ENCODE data around the gene UBR4.

UBR4 gene

GRCh38 chr1:19096990-19097389, 113.1 kb downstream of the UBR4 start:
- CTCF ChIA-PET: interaction anchor here (1.1 to 7.5 kb wide), 4 partner anchors 17 to 213 kb away, joined by 3 to 87 read pairs (median 6); no protein-coding TSS in a partner anchor
- Mint-ChIP-seq H3K27ac (no peak overlapping the region), H3K4me3 (no peak overlapping the region), H3K27me3 (no peaks in the 10 kb centered on the region), H3K9me3 (no peaks in the 10 kb centered on the region), H3K36me3 (peaks cover 73% of the 10 kb centered on the region), H3K4me1 (no peaks in the 10 kb centered on the region)
- DNase-seq: no peak

- CTCF ChIA-PET: interaction anchor here (0.8 to 7.5 kb wide), 6 partner anchors 17 to 212 kb away, joined by 3 to 87 read pairs (median 4); no protein-coding TSS in a partner anchor
- peak; percentile 49 for DNase-seq
- Mint-ChIP-seq H3K9me3 (no peaks in the 10 kb centered on the region), H3K27ac (no peak overlapping the region), H3K4me3 (no peak overlapping the region), H3K27me3 (no peaks in the 10 kb centered on the region), H3K36me3 (peaks cover 70% of the 10 kb centered on the region), H3K4me1 (no peaks in the 10 kb centered on the region)
Measured at GRCh38 chr1:19096036-19096833, 113.8 kb downstream of the UBR4 start.

GRCh38 chr1:19091196-19091953, 118.7 kb downstream of the UBR4 start:
- CTCF ChIA-PET: interaction anchor here (1.0 kb wide), 1 partner anchor 178 kb away, joined by 6 read pairs; no protein-coding TSS in a partner anchor
- Mint-ChIP-seq H3K4me1 (no peaks in the 10 kb centered on the region), H3K9me3 (no peaks in the 10 kb centered on the region), H3K27me3 (no peaks in the 10 kb centered on the region), H3K36me3 (peaks cover 74% of the 10 kb centered on the region), H3K27ac (no peak overlapping the region), H3K4me3 (no peak overlapping the region)
- DNase-seq: no peak

GRCh38 chr1:19089524-19089923, 120.5 kb downstream of the UBR4 start:
- CTCF ChIA-PET: interaction anchor here (0.7 to 2.3 kb wide), 7 partner anchors 15 to 205 kb away, joined by 3 to 11 read pairs (median 3); no protein-coding TSS in a partner anchor
- Mint-ChIP-seq H3K4me1 (no peaks in the 10 kb centered on the region), H3K27me3 (no peaks in the 10 kb centered on the region), H3K27ac (no peak overlapping the region), H3K36me3 (peaks cover 72% of the 10 kb centered on the region), H3K9me3 (no peaks in the 10 kb centered on the region), H3K4me3 (no peak overlapping the region)
- no peak for DNase-seq

- no peak overlapping the region for H3K4me3 Mint-ChIP-seq
- no peaks in the 10 kb centered on the region for H3K9me3 Mint-ChIP-seq
- H3K27me3 Mint-ChIP-seq: no peaks in the 10 kb centered on the region
- H3K4me1 Mint-ChIP-seq: no peaks in the 10 kb centered on the region
- peak overlapping the region; percentile 49 for H3K27ac Mint-ChIP-seq
- H3K36me3 Mint-ChIP-seq: peaks cover 71% of the 10 kb centered on the region
- CTCF ChIA-PET: interaction anchor here (0.7 to 2.3 kb wide), 4 partner anchors 14 to 182 kb away, joined by 3 to 11 read pairs (median 4); no protein-coding TSS in a partner anchor
- DNase-seq: no peak
Measured at GRCh38 chr1:19088717-19089442, 121.2 kb downstream of the UBR4 start.

GRCh38 chr1:19087737-19088594, 122.1 kb downstream of the UBR4 start:
- H3K4me3 Mint-ChIP-seq: no peak overlapping the region

GRCh38 chr1:19087017-19087736, 122.9 kb downstream of the UBR4 start:
- no peak overlapping the region for H3K4me3 Mint-ChIP-seq
- CTCF ChIA-PET: interaction anchor here (0.7 to 1.3 kb wide), 5 partner anchors 9 to 212 kb away, joined by 3 to 4 read pairs (median 3); no protein-coding TSS in a partner anchor
- DNase-seq: no peak
- H3K27ac Mint-ChIP-seq: no peak overlapping the region
- no peaks in the 10 kb centered on the region for H3K27me3 Mint-ChIP-seq
- H3K4me1 Mint-ChIP-seq: peaks cover 6% of the 10 kb centered on the region
- peaks cover 71% of the 10 kb centered on the region for H3K36me3 Mint-ChIP-seq
- H3K9me3 Mint-ChIP-seq: no peaks in the 10 kb centered on the region

More at GRCh38 chr1:19087737-19088594, 122.1 kb downstream of the UBR4 start:
- DNase-seq: no peak
- Mint-ChIP-seq H3K9me3 (no peaks in the 10 kb centered on the region), H3K27me3 (no peaks in the 10 kb centered on the region), H3K27ac (peak overlapping the region; percentile 34), H3K4me1 (peaks cover 5% of the 10 kb centered on the region), H3K36me3 (peaks cover 72% of the 10 kb centered on the region)
- CTCF ChIA-PET: interaction anchor here (0.7 to 1.3 kb wide), 5 partner anchors 9 to 213 kb away, joined by 3 to 4 read pairs (median 3); no protein-coding TSS in a partner anchor

- no peak overlapping the region for H3K27ac Mint-ChIP-seq
- H3K9me3 Mint-ChIP-seq: no peaks in the 10 kb centered on the region
- CTCF ChIA-PET: interaction anchor here (1.1 kb wide), 1 partner anchor 173 kb away, joined by 3 read pairs; no protein-coding TSS in a partner anchor
- H3K4me3 Mint-ChIP-seq: no peak overlapping the region
- H3K4me1 Mint-ChIP-seq: peaks cover 6% of the 10 kb centered on the region
- DNase-seq: no peak
- H3K27me3 Mint-ChIP-seq: no peaks in the 10 kb centered on the region
- H3K36me3 Mint-ChIP-seq: peaks cover 70% of the 10 kb centered on the region
Measured at GRCh38 chr1:19086176-19086875, 123.7 kb downstream of the UBR4 start.

GRCh38 chr1:19084206-19084738, 125.8 kb downstream of the UBR4 start:
- peaks cover 68% of the 10 kb centered on the region for H3K36me3 Mint-ChIP-seq
- H3K4me3 Mint-ChIP-seq: no peak overlapping the region
- no peak for DNase-seq
- no peak overlapping the region for H3K27ac Mint-ChIP-seq
- no peaks in the 10 kb centered on the region for H3K9me3 Mint-ChIP-seq
- CTCF ChIA-PET: interaction anchor here (1.3 to 2.6 kb wide), 2 partner anchors 171 to 176 kb away, joined by 4 to 9 read pairs; no protein-coding TSS in a partner anchor
- H3K27me3 Mint-ChIP-seq: no peaks in the 10 kb centered on the region
- peaks cover 6% of the 10 kb centered on the region for H3K4me1 Mint-ChIP-seq

GRCh38 chr1:19083081-19083480, 127.0 kb downstream of the UBR4 start:
- Mint-ChIP-seq H3K4me3 (no peak overlapping the region), H3K36me3 (peaks cover 66% of the 10 kb centered on the region), H3K27ac (no peak overlapping the region), H3K27me3 (no peaks in the 10 kb centered on the region), H3K4me1 (peaks cover 6% of the 10 kb centered on the region), H3K9me3 (no peaks in the 10 kb centered on the region)
- DNase-seq: no peak
- CTCF ChIA-PET: interaction anchor here (1.3 to 2.6 kb wide), 2 partner anchors 170 to 175 kb away, joined by 4 to 9 read pairs; no protein-coding TSS in a partner anchor

GRCh38 chr1:19081218-19081893, 128.7 kb downstream of the UBR4 start:
- CTCF ChIA-PET: interaction anchor here (3.0 kb wide), 1 partner anchor 169 kb away, joined by 8 read pairs; no protein-coding TSS in a partner anchor
- no peaks in the 10 kb centered on the region for H3K9me3 Mint-ChIP-seq
- peaks cover 74% of the 10 kb centered on the region for H3K36me3 Mint-ChIP-seq
- H3K27ac Mint-ChIP-seq: no peak overlapping the region
- H3K4me1 Mint-ChIP-seq: peaks cover 6% of the 10 kb centered on the region
- DNase-seq: no peak
- no peaks in the 10 kb centered on the region for H3K27me3 Mint-ChIP-seq
- H3K4me3 Mint-ChIP-seq: no peak overlapping the region
